Measurements from ENCODE around the gene FBXO48.

Gene FBXO48

GRCh38 chr2:68432696-68433658 lies 34.1 kb downstream of the FBXO48 start:
- no peak for DNase-seq

GRCh38 chr2:68431316-68431972 lies 35.6 kb downstream of the FBXO48 start:
- no peak for DNase-seq

GRCh38 chr2:68429311-68429826 lies 37.7 kb downstream of the FBXO48 start:
- no peak for DNase-seq

- no peak for DNase-seq
Observed at GRCh38 chr2:68428746-68429145, 38.3 kb downstream of the FBXO48 start.

GRCh38 chr2:68428126-68428525 lies 39.0 kb downstream of the FBXO48 start:
- DNase-seq: no peak

- no peak for DNase-seq
Observed at GRCh38 chr2:68426848-68427579, 40.1 kb downstream of the FBXO48 start.

GRCh38 chr2:68426446-68426845 lies 40.6 kb downstream of the FBXO48 start:
- no peak for DNase-seq

GRCh38 chr2:68425503-68425902 lies 41.6 kb downstream of the FBXO48 start:
- DNase-seq: no peak

- no peak for DNase-seq
Observed at GRCh38 chr2:68423966-68424650, 43.0 kb downstream of the FBXO48 start.

- no peak for DNase-seq
Observed at GRCh38 chr2:68420254-68420910, 46.7 kb downstream of the FBXO48 start.

GRCh38 chr2:68418855-68419254 lies 48.2 kb downstream of the FBXO48 start:
- DNase-seq: no peak

- no peak for DNase-seq
Observed at GRCh38 chr2:68418419-68418818, 48.7 kb downstream of the FBXO48 start.

- no peak for DNase-seq
Observed at GRCh38 chr2:68417926-68418325, 49.2 kb downstream of the FBXO48 start.

- no peak for DNase-seq
Observed at GRCh38 chr2:68416081-68416675, 50.9 kb downstream of the FBXO48 start.

GRCh38 chr2:68415521-68415920 lies 51.6 kb downstream of the FBXO48 start:
- no peak for DNase-seq

- DNase-seq: no peak
Observed at GRCh38 chr2:68414876-68415275, 52.2 kb downstream of the FBXO48 start.

GRCh38 chr2:68414452-68414851 lies 52.6 kb downstream of the FBXO48 start:
- no peak for DNase-seq

- no peak for DNase-seq
Observed at GRCh38 chr2:68413466-68413865, 53.6 kb downstream of the FBXO48 start.

GRCh38 chr2:68412127-68412819 lies 54.8 kb downstream of the FBXO48 start:
- DNase-seq: no peak

- DNase-seq: no peak
Observed at GRCh38 chr2:68411397-68412126, 55.5 kb downstream of the FBXO48 start.

Data from NCI-H2171 treated with DMSO at 0.1 percent for 48 hours (cell line).